ENCODE results near the gene RSU1. TPM values are rescaled to one million over a fixed set of nuclear protein-coding genes. Genes with fewer than 3 reads are reported as not detected.

The RSU1 gene
- total and polyA plus RNA-seq, 7 donors, result 46.2 to 94.7 (median 62.4) TPM

GRCh38 chr10:16748749-16749148 is 68.5 kb downstream of the RSU1 start:
- peaks cover 0 to 47% (median 18%) of the 10 kb centered on the region in 4 donors for H3K36me3 ChIP-seq
- WGBS, 2 donors, result 98% methylated on average over 7 of the region's 7 CpGs
- no peaks in the 10 kb centered on the region for H3K4me1 ChIP-seq
- H3K27me3 ChIP-seq, result no peaks in the 10 kb centered on the region
- no peak overlapping the region for H3K4me3 ChIP-seq
- intact Hi-C loops (cut with DNase I), result no loop called here
- H3K27ac ChIP-seq, result no peak overlapping the region
- TF ChIP-seq EP300 (IDR thresholded peaks at IDR 0.05) (no peak), POLR2A (IDR thresholded peaks at IDR 0.05) (no peak), CTCF (IDR thresholded peaks at IDR 0.05) (no peak), POLR2AphosphoS5 (IDR thresholded peaks at IDR 0.05) (no peak)
- no peaks in the 10 kb centered on the region for H3K9me3 ChIP-seq
- no peak for DNase-seq

DNA sequence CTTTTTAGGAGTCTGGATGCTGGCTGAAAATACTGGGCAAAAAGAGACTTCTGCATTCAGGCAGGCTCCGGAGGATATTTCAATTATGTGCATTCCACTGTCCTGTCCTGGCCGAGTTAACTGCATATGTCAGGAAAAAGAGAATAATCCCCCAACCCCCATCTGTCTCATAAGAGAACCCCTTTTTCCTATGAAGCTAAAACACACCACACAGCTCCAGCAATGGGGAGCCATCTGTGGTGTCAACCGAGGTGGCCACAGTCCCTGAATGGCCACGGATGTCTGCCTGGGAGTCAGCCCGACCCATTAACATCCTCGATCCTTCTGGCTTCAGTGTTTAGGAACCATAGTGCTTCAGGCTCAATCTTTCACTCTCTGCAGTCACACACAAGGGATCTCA is 70.4 kb downstream of the RSU1 start:
- H3K9me3 ChIP-seq, result no peaks in the 10 kb centered on the region
- WGBS, 2 donors, result 91 to 96% methylated on average over 6 of the region's 6 CpGs
- intact Hi-C loops (cut with DNase I), result no loop called here
- no peaks in the 10 kb centered on the region for H3K4me1 ChIP-seq
- peaks cover 5 to 39% (median 8%) of the 10 kb centered on the region in 4 donors for H3K36me3 ChIP-seq
- no peak overlapping the region for H3K27ac ChIP-seq
- no peak for TF ChIP-seq POLR2AphosphoS5 (IDR thresholded peaks at IDR 0.05)
- TF ChIP-seq POLR2A (IDR thresholded peaks at IDR 0.05), result no peak
- no peak for TF ChIP-seq CTCF (IDR thresholded peaks at IDR 0.05)
- no peak for TF ChIP-seq EP300 (IDR thresholded peaks at IDR 0.05)
- DNase-seq, result no peak
- H3K4me3 ChIP-seq, result no peak overlapping the region
- no peaks in the 10 kb centered on the region for H3K27me3 ChIP-seq

DNA sequence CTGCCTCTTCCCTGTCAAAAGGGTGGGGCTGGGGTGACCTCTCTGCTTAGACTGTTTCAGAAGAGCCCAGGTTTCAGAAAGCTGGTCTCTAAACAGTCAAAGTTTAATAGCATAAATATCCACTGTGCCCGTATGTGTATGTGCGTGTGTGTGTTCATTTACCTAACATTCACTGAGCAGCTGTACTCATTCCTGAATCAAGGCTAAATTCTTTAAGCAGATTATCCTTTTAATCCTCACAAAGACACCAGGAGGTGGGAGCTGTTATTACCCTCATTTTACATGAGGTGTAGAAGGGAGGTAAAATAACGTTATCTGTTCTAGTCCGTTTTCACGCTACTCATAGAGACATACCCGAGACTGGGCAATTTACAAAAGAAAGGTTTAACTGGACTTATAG is 72.2 kb downstream of the RSU1 start:
- Histone ChIP-seq H3K27me3 (no peaks in the 10 kb centered on the region), H3K4me3 (no peak overlapping the region), H3K27ac (no peak overlapping the region), H3K36me3 (peaks cover 0 to 35% (median 2%) of the 10 kb centered on the region in 4 donors), H3K4me1 (no peaks in the 10 kb centered on the region), H3K9me3 (no peaks in the 10 kb centered on the region)
- WGBS, 2 donors, result 81 to 87% methylated on average over 6 of the region's 6 CpGs
- intact Hi-C loops (cut with DNase I), result no loop called here
- DNase-seq, result no peak
- TF ChIP-seq EP300 (IDR thresholded peaks at IDR 0.05) (no peak), CTCF (IDR thresholded peaks at IDR 0.05) (no peak), POLR2A (IDR thresholded peaks at IDR 0.05) (no peak), POLR2AphosphoS5 (IDR thresholded peaks at IDR 0.05) (no peak)

DNA sequence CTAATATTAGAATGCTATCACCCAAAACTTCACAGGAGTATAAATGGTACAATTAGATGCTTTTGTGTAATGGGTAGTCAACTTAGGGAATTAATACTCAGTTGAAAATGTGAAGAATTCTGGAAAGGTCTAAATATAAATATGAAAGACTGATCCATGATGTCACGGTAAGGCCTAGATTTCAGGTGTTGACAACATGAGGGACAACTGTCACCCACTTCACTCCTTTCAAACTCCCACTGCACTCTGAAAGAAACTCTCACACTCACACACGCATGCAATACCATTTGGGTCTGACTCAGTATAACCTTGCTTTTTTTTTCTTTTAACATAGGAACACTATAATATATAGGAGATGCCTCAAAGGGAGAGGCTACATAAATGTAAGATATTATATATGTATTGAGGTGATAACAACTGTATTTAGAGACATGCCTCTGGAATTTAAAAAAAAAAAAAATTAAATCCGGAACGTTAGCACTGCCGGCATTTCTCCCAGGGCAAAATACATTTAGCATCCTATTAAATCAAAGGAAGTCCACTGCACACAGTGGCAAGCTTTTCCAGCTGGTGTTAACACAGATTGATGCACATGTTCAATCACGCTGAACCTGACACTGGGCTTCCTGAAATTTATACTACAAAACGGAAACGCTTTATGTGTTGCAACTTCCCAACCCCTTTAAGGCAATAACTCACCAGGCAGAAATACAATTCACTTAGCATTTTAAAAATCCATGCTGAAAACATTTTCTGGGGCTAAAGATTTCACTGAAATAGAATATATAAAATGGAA is 74.9 kb downstream of the RSU1 start:
- Histone ChIP-seq H3K9me3 (no peaks in the 10 kb centered on the region), H3K4me3 (no peak overlapping the region), H3K27ac (no peak overlapping the region), H3K27me3 (no peaks in the 10 kb centered on the region), H3K4me1 (no peaks in the 10 kb centered on the region), H3K36me3 (peaks cover 0 to 23% (median 5%) of the 10 kb centered on the region in 4 donors)
- intact Hi-C loops (cut with DNase I), result no loop called here
- TF ChIP-seq POLR2A (IDR thresholded peaks at IDR 0.05) (no peak), EP300 (IDR thresholded peaks at IDR 0.05) (no peak), POLR2AphosphoS5 (IDR thresholded peaks at IDR 0.05) (no peak), CTCF (IDR thresholded peaks at IDR 0.05) (no peak)
- no peak for DNase-seq
- WGBS, 2 donors, result 68 to 83% methylated on average over 8 of the region's 8 CpGs

Measured in sigmoid colon (tissue), 7 donors.